Activated CD8-positive, alpha-beta T cell treated with anti-CD3 and anti-CD28 coated beads for 36 hours (primary cell): ENCODE data around the gene E2F4. TPM values are rescaled to one million over a fixed set of nuclear protein-coding genes. Genes with fewer than 3 reads are reported as not detected.

Experiments used
- ATAC-seq: fragments of 200-7000 bp; cut with Tn5 transposase; one replicate; pipeline ENCODE4 v1.10.0; 2021; ENCODE audit warnings: mild to moderate bottlenecking, moderate library complexity
- CTCF ChIA-PET: fragments of 350-600 bp; sonication (Branson Sonifier 250); formaldehyde crosslinking; loops from one replicate; lab custom pipeline; 2021; ENCODE audit warnings: antibody characterized with exemption; lab: Charles Lee
- POLR2A ChIA-PET: fragments of 350-600 bp; sonication (Branson Sonifier 250); formaldehyde crosslinking; loops from one replicate; lab custom pipeline; 2021; ENCODE audit warnings: antibody characterized with exemption; lab: Charles Lee
- DNase-seq: peaks from one replicate; pipeline ENCODE4 v3.0.0-alpha.2; 2020
- H3K27ac Mint-ChIP-seq: one replicate; pipeline ENCODE4 v1.8.0; 2021; ENCODE audit warnings: mild to moderate bottlenecking, mixed read lengths
- H3K27me3 Mint-ChIP-seq: one replicate; pipeline ENCODE4 v1.8.0; 2021; ENCODE audit warnings: mixed read lengths
- H3K36me3 Mint-ChIP-seq: one replicate; pipeline ENCODE4 v1.8.0; 2021; ENCODE audit warnings: low read depth, mixed read lengths
- H3K4me1 Mint-ChIP-seq: one replicate; pipeline ENCODE4 v1.8.0; 2021; ENCODE audit warnings: low read depth, mixed read lengths
- H3K4me3 Mint-ChIP-seq: one replicate; pipeline ENCODE4 v1.8.0; 2021; ENCODE audit warnings: mild to moderate bottlenecking, moderate library complexity, mixed read lengths
- H3K9me3 Mint-ChIP-seq: one replicate; pipeline ENCODE4 v1.8.0; 2021; ENCODE audit warnings: mixed read lengths
- intact Hi-C: fragments of 100-400 bp; cut with micrococcal nuclease; formaldehyde crosslinking; loops from one replicate; pipeline ENCODE4 v1.10.0; 2022
- total RNA-seq, 2 experiments: library from RNA; stranded (reverse); gene quantifications; one replicate each; pipeline ENCODE4 v1.2.3, GENCODE V29; 2021
- TF ChIP-seq, protein P1 (sequence below): fragments of 200-600 bp; IDR thresholded peaks from one replicate; pipeline ENCODE4 v1.8.0; 2022; ENCODE audit warnings: antibody characterized with exemption, mild to moderate bottlenecking

Gene E2F4
- total RNA-seq, 2 experiments from 2014 or later: 104 to 105 TPM

- Mint-ChIP-seq H3K36me3 (peaks cover 64% of the 10 kb centered on the region), H3K4me1 (peaks cover 41% of the 10 kb centered on the region), H3K9me3 (no peaks in the 10 kb centered on the region), H3K27me3 (no peaks in the 10 kb centered on the region), H3K4me3 (no peak overlapping the region), H3K27ac (no peak overlapping the region)
- CTCF ChIA-PET: interaction anchor here (0.9 to 2.4 kb wide), 6 partner anchors 12 to 185 kb away, joined by 3 to 15 read pairs (median 6); no protein-coding TSS in a partner anchor
- DNase-seq (no peak), ATAC-seq (no peak)
- POLR2A ChIA-PET: interaction anchor here (0.5 to 1.8 kb wide), 4 partner anchors 11 to 1343 kb away, joined by 3 to 8 read pairs (median 5); partner anchors contain the start of gene TMEM208
- intact Hi-C loops: no loop called here
- TF ChIP-seq, protein P1, sequence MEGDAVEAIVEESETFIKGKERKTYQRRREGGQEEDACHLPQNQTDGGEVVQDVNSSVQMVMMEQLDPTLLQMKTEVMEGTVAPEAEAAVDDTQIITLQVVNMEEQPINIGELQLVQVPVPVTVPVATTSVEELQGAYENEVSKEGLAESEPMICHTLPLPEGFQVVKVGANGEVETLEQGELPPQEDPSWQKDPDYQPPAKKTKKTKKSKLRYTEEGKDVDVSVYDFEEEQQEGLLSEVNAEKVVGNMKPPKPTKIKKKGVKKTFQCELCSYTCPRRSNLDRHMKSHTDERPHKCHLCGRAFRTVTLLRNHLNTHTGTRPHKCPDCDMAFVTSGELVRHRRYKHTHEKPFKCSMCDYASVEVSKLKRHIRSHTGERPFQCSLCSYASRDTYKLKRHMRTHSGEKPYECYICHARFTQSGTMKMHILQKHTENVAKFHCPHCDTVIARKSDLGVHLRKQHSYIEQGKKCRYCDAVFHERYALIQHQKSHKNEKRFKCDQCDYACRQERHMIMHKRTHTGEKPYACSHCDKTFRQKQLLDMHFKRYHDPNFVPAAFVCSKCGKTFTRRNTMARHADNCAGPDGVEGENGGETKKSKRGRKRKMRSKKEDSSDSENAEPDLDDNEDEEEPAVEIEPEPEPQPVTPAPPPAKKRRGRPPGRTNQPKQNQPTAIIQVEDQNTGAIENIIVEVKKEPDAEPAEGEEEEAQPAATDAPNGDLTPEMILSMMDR: no peak
Observed at GRCh38 chr16:67196881-67197280, 4.9 kb downstream of the E2F4 start.

DNA sequence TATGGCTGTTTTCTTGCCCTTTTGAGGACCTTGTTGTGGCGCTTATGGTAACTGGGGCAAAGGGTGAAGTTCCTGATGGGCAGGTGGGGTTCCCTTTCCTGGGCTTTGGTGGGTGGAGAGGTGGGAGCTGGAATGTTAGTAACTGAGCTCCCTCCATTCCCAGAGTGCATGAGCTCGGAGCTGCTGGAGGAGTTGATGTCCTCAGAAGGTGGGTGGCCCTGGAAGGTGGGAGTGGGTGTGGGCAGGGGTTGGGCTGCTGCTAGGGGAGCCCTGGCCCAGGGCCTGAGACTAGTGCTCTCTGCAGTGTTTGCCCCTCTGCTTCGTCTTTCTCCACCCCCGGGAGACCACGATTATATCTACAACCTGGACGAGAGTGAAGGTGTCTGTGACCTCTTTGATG, 5.7 kb downstream of the E2F4 start:
- DNase-seq: no peak
- peaks cover 39% of the 10 kb centered on the region for H3K4me1 Mint-ChIP-seq
- no peak for ATAC-seq
- intact Hi-C loops: no loop called here
- POLR2A ChIA-PET: interaction anchor here (0.6 to 1.8 kb wide), 9 partner anchors 9 to 251 kb away, joined by 3 to 8 read pairs (median 3); partner anchors contain the start of genes HSD11B2 and TMEM208
- peaks cover 65% of the 10 kb centered on the region for H3K36me3 Mint-ChIP-seq
- H3K27me3 Mint-ChIP-seq: no peaks in the 10 kb centered on the region
- TF ChIP-seq, protein P1: no peak
- no peak overlapping the region for H3K27ac Mint-ChIP-seq
- no peaks in the 10 kb centered on the region for H3K9me3 Mint-ChIP-seq
- CTCF ChIA-PET: interaction anchor here (0.8 to 2.4 kb wide), 12 partner anchors 13 to 245 kb away, joined by 3 to 15 read pairs (median 5); partner anchors contain the start of genes FHOD1, TMEM208 and TRADD
- no peak overlapping the region for H3K4me3 Mint-ChIP-seq

GRCh38 chr16:67198238-67198734, 6.3 kb downstream of the E2F4 start:
- intact Hi-C loops: no loop called here
- Mint-ChIP-seq H3K4me3 (no peak overlapping the region), H3K9me3 (no peaks in the 10 kb centered on the region), H3K27ac (no peak overlapping the region), H3K27me3 (no peaks in the 10 kb centered on the region), H3K36me3 (peaks cover 60% of the 10 kb centered on the region), H3K4me1 (peaks cover 33% of the 10 kb centered on the region)
- ChIA-PET CTCF (interaction anchor here (0.6 to 2.4 kb wide), 17 partner anchors 9 to 245 kb away, joined by 3 to 15 read pairs (median 4); partner anchors contain the start of genes FHOD1, TMEM208 and TRADD), POLR2A (interaction anchor here (0.6 to 1.8 kb wide), 9 partner anchors 8 to 252 kb away, joined by 3 to 8 read pairs (median 3); partner anchors contain the start of genes HSD11B2 and TMEM208)
- TF ChIP-seq, protein P1: peak; percentile 68
- ATAC-seq (peak; percentile 67), DNase-seq (peak; percentile 42)

- DNase-seq (no peak), ATAC-seq (no peak)
- no peaks in the 10 kb centered on the region for H3K27me3 Mint-ChIP-seq
- intact Hi-C loops: no loop called here
- H3K36me3 Mint-ChIP-seq: peaks cover 51% of the 10 kb centered on the region
- no peaks in the 10 kb centered on the region for H3K9me3 Mint-ChIP-seq
- no peak within 1 kb of the TSS for H3K4me3 Mint-ChIP-seq
- TF ChIP-seq, protein P1: no peak
- ChIA-PET CTCF (interaction anchor here (0.6 to 2.4 kb wide), 6 partner anchors 14 to 221 kb away, joined by 3 to 15 read pairs (median 3); no protein-coding TSS in a partner anchor), POLR2A (interaction anchor here (1.3 kb wide), 1 partner anchor 27 kb away, joined by 3 read pairs; the partner anchor contains the start of gene TMEM208)
- no peak within 1 kb of the TSS for H3K27ac Mint-ChIP-seq
- peaks cover 24% of the 10 kb centered on the region for H3K4me1 Mint-ChIP-seq
Observed at GRCh38 chr16:67199011-67199807, 7.3 kb downstream of the E2F4 start, which contains the start of gene ELMO3. ELMO3 (plus strand) TSS chr16:67199131; CDS start chr16:67199327, 196 bp downstream.
